Measurements from ENCODE around the gene CNOT3.

Gene CNOT3

GRCh38 chr19:54121259-54121658 is 16.3 kb upstream of the CNOT3 start:
- H3K9me3 ChIP-seq (ENCODE audit: insufficient read depth, low read length): no peaks in the 10 kb centered on the region
- H3K4me2 ChIP-seq (ENCODE audit: low read depth, low read length, poor library complexity, severe bottlenecking): no peak overlapping the region
- no peak overlapping the region for H2AFZ ChIP-seq (ENCODE audit: low read depth, low read length, severe bottlenecking)
- no peaks in the 10 kb centered on the region for H4K20me1 ChIP-seq (ENCODE audit: low read depth, low read length)
- peaks cover 13% of the 10 kb centered on the region for H3K79me2 ChIP-seq (ENCODE audit: insufficient read depth, low read length)
- TF ChIP-seq EZH2phosphoT487 (conservative IDR thresholded peaks at IDR 0.05; ENCODE audit: low read length): no peak
- no peaks in the 10 kb centered on the region for H3K9me2 ChIP-seq (replicated peaks; ENCODE audit: insufficient read depth, low read length)
- no peaks in the 10 kb centered on the region for H3K36me3 ChIP-seq (ENCODE audit: low read length)
- no peaks in the 10 kb centered on the region for H3F3A ChIP-seq (ENCODE audit: insufficient read depth)
- H3K27me3 ChIP-seq (ENCODE audit: low read length): no peaks in the 10 kb centered on the region
- no peak overlapping the region for H3K4me3 ChIP-seq (ENCODE audit: insufficient read depth, low read length, poor library complexity, severe bottlenecking)
- no peak overlapping the region for H3K27ac ChIP-seq (ENCODE audit: low read depth, low read length)
- no peak overlapping the region for H3K9ac ChIP-seq (ENCODE audit: low read length)

DNA sequence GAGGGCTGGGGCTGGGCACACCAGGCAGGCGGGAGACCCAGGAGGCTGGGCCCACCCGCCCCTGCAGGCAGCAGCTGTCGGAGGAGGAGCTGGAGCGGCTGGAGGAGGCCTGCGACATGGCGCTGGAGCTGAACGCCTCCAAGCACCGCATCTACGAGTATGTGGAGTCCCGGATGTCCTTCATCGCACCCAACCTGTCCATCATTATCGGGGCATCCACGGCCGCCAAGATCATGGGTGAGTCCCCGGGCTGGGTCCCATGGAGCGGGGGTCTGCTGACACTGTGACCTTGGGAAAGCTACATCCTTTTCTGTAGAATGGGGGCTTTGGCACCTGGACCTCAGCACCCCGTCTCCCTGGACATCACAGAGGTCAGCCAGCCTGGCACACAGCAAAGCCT is 13.9 kb upstream of the CNOT3 start:
- Histone ChIP-seq H3K4me3 (ENCODE audit: insufficient read depth, low read length, poor library complexity, severe bottlenecking) (no peak overlapping the region), H3K27ac (ENCODE audit: low read depth, low read length) (no peak overlapping the region), H3K9me3 (ENCODE audit: insufficient read depth, low read length) (no peaks in the 10 kb centered on the region), H3F3A (ENCODE audit: insufficient read depth) (no peaks in the 10 kb centered on the region), H2AFZ (ENCODE audit: low read depth, low read length, severe bottlenecking) (no peak overlapping the region), H3K79me2 (ENCODE audit: insufficient read depth, low read length) (no peaks in the 10 kb centered on the region), H3K4me2 (ENCODE audit: low read depth, low read length, poor library complexity, severe bottlenecking) (no peak overlapping the region), H3K36me3 (ENCODE audit: low read length) (no peaks in the 10 kb centered on the region), H4K20me1 (ENCODE audit: low read depth, low read length) (no peaks in the 10 kb centered on the region), H3K9me2 (replicated peaks; ENCODE audit: insufficient read depth, low read length) (no peaks in the 10 kb centered on the region), H3K9ac (ENCODE audit: low read length) (no peak overlapping the region), H3K27me3 (ENCODE audit: low read length) (no peaks in the 10 kb centered on the region)
- TF ChIP-seq EZH2phosphoT487 (conservative IDR thresholded peaks at IDR 0.05; ENCODE audit: low read length): no peak
- TF ChIP-seq, protein P1, sequence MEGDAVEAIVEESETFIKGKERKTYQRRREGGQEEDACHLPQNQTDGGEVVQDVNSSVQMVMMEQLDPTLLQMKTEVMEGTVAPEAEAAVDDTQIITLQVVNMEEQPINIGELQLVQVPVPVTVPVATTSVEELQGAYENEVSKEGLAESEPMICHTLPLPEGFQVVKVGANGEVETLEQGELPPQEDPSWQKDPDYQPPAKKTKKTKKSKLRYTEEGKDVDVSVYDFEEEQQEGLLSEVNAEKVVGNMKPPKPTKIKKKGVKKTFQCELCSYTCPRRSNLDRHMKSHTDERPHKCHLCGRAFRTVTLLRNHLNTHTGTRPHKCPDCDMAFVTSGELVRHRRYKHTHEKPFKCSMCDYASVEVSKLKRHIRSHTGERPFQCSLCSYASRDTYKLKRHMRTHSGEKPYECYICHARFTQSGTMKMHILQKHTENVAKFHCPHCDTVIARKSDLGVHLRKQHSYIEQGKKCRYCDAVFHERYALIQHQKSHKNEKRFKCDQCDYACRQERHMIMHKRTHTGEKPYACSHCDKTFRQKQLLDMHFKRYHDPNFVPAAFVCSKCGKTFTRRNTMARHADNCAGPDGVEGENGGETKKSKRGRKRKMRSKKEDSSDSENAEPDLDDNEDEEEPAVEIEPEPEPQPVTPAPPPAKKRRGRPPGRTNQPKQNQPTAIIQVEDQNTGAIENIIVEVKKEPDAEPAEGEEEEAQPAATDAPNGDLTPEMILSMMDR (IDR thresholded peaks at IDR 0.05; ENCODE audit: insufficient read depth, low read length, poor library complexity, severe bottlenecking): no peak

GRCh38 chr19:54124393-54124792 is 13.2 kb upstream of the CNOT3 start:
- Histone ChIP-seq H3K36me3 (ENCODE audit: low read length) (no peaks in the 10 kb centered on the region), H3K27me3 (ENCODE audit: low read length) (no peaks in the 10 kb centered on the region), H3K27ac (ENCODE audit: low read depth, low read length) (no peak overlapping the region), H4K20me1 (ENCODE audit: low read depth, low read length) (no peaks in the 10 kb centered on the region), H3K9me2 (replicated peaks; ENCODE audit: insufficient read depth, low read length) (no peaks in the 10 kb centered on the region), H3K4me3 (ENCODE audit: insufficient read depth, low read length, poor library complexity, severe bottlenecking) (no peak overlapping the region), H3F3A (ENCODE audit: insufficient read depth) (no peaks in the 10 kb centered on the region), H2AFZ (ENCODE audit: low read depth, low read length, severe bottlenecking) (no peak overlapping the region), H3K9ac (ENCODE audit: low read length) (no peak overlapping the region), H3K79me2 (ENCODE audit: insufficient read depth, low read length) (no peaks in the 10 kb centered on the region), H3K4me2 (ENCODE audit: low read depth, low read length, poor library complexity, severe bottlenecking) (no peak overlapping the region), H3K9me3 (ENCODE audit: insufficient read depth, low read length) (no peaks in the 10 kb centered on the region)
- no peak for TF ChIP-seq EZH2phosphoT487 (conservative IDR thresholded peaks at IDR 0.05; ENCODE audit: low read length)
- TF ChIP-seq, protein P1 (IDR thresholded peaks at IDR 0.05; ENCODE audit: insufficient read depth, low read length, poor library complexity, severe bottlenecking): no peak

DNA sequence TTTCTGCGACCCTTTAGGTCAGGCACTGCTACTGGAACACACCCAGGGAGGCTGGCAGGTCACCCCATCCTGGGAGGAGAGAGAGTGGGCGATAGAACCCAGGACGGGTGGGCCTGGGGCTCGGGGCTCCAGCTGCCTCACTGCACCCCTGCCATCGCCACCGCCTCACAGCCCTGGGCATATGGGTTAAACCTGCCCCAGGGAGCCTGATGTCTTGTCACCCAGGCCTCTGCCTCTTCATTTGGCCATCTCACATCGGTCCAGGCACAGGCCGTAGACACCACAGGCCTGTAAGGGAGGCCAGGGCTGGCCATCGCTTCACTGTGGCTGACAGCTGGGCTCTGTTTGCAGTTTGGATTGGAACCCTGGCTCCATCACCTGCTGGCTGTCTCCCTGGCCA is 11.8 kb upstream of the CNOT3 start:
- Histone ChIP-seq H3K4me3 (ENCODE audit: insufficient read depth, low read length, poor library complexity, severe bottlenecking) (no peak overlapping the region), H3K36me3 (ENCODE audit: low read length) (no peaks in the 10 kb centered on the region), H3F3A (ENCODE audit: insufficient read depth) (no peaks in the 10 kb centered on the region), H2AFZ (ENCODE audit: low read depth, low read length, severe bottlenecking) (no peak overlapping the region), H3K4me2 (ENCODE audit: low read depth, low read length, poor library complexity, severe bottlenecking) (no peak overlapping the region), H4K20me1 (ENCODE audit: low read depth, low read length) (no peaks in the 10 kb centered on the region), H3K9ac (ENCODE audit: low read length) (no peak overlapping the region), H3K9me2 (replicated peaks; ENCODE audit: insufficient read depth, low read length) (no peaks in the 10 kb centered on the region), H3K9me3 (ENCODE audit: insufficient read depth, low read length) (no peaks in the 10 kb centered on the region), H3K79me2 (ENCODE audit: insufficient read depth, low read length) (no peaks in the 10 kb centered on the region), H3K27me3 (ENCODE audit: low read length) (no peaks in the 10 kb centered on the region), H3K27ac (ENCODE audit: low read depth, low read length) (no peak overlapping the region)
- TF ChIP-seq EZH2phosphoT487 (conservative IDR thresholded peaks at IDR 0.05; ENCODE audit: low read length): no peak
- TF ChIP-seq, protein P1 (IDR thresholded peaks at IDR 0.05; ENCODE audit: insufficient read depth, low read length, poor library complexity, severe bottlenecking): no peak

All from SU-DHL-6 (cell line).